Suprapubic skin (tissue), 4 donors: ENCODE data around the gene ETNK2.

Experiments
- EP300 ChIP-seq: sonication (generic); formaldehyde crosslinking; IDR thresholded peaks from one replicate; pipeline ENCODE4 v1.6.1; 2017; ENCODE audit warnings: antibody characterized with exemption
- POLR2A ChIP-seq, 2 donors: fragments of 450-650 bp; IDR thresholded peaks; one replicate each; pipeline ENCODE4 v1.6.1; 2017; ENCODE audit warnings: antibody characterized with exemption in 2 of 2, mild to moderate bottlenecking in 2 of 2, moderate library complexity in 2 of 2
- POLR2AphosphoS5 ChIP-seq, 3 donors: sonication (generic); formaldehyde crosslinking; IDR thresholded peaks; one replicate each; pipeline ENCODE4 v1.6.1; 2017; ENCODE audit warnings: antibody characterized with exemption in 3 of 3
- TF ChIP-seq, protein P1 (sequence below), 2 donors: fragments of 200-600 bp in 1 of 2; fragments of 450-650 bp in 1 of 2; sonication (generic) in 1 of 2; IDR thresholded peaks; one replicate each; pipeline ENCODE4 v1.5.1; 2016 to 2019; ENCODE audit warnings: antibody characterized with exemption in 2 of 2, mild to moderate bottlenecking in 1 of 2, moderate library complexity in 1 of 2

DNA sequence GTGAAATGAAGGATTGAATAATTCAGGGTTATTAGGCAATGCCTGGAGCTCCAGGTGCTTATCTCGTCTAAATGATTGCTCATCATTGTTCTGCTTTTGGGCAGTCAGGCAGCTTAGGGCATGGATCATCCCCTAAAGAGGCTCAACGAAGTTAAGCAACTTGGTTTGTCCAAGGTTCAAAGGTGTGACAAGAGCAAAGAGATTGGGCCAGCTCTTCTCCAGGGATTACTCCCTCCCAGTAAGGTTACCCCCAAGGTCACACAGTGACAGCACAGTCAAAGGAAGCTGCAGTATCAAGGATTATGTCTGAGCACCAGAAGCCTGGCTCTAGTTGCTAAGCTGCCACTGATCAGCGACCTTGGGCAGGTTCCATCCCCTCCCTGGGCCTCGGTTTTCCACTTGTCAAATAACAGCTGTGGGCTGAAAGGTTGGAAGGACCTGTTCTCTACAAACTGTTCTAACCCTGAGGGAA, 6.8 kb downstream of the ETNK2 start:
- TF ChIP-seq POLR2A (IDR thresholded peaks at IDR 0.05) (no peak), POLR2AphosphoS5 (IDR thresholded peaks at IDR 0.05) (no peak), EP300 (no peak)
- TF ChIP-seq, protein P1, sequence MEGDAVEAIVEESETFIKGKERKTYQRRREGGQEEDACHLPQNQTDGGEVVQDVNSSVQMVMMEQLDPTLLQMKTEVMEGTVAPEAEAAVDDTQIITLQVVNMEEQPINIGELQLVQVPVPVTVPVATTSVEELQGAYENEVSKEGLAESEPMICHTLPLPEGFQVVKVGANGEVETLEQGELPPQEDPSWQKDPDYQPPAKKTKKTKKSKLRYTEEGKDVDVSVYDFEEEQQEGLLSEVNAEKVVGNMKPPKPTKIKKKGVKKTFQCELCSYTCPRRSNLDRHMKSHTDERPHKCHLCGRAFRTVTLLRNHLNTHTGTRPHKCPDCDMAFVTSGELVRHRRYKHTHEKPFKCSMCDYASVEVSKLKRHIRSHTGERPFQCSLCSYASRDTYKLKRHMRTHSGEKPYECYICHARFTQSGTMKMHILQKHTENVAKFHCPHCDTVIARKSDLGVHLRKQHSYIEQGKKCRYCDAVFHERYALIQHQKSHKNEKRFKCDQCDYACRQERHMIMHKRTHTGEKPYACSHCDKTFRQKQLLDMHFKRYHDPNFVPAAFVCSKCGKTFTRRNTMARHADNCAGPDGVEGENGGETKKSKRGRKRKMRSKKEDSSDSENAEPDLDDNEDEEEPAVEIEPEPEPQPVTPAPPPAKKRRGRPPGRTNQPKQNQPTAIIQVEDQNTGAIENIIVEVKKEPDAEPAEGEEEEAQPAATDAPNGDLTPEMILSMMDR (IDR thresholded peaks at IDR 0.05), result no peak
